Endothelial cell of umbilical vein (primary cell): Measurements from ENCODE around the gene ASXL1. TPM values are rescaled to one million over a fixed set of nuclear protein-coding genes. Genes with fewer than 3 reads are reported as not detected.

Source experiments
- BruUV-seq: library from RNA; stranded (reverse); fragments of 400-500 nt; replicated peaks from 2 replicates; lab custom pipeline; 2021; lab: Mats Ljungman, UMichigan
- CTCF ChIA-PET: fragments of 300-600, 350-600 bp; sonication (Branson Sonifier 250); formaldehyde crosslinking; loops from one replicate; lab custom pipeline; 2021; ENCODE audit warnings: antibody characterized with exemption, inconsistent platforms; lab: Charles Lee
- POLR2A ChIA-PET: fragments of 300-600, 350-600 bp; sonication (Branson Sonifier 250); formaldehyde crosslinking; loops from one replicate; lab custom pipeline; 2021; ENCODE audit warnings: antibody characterized with exemption, inconsistent platforms; lab: Charles Lee
- DNase-seq: peaks from one replicate; pipeline ENCODE4 v3.0.0-alpha.2; 2011; ENCODE audit warnings: low read depth, low spot score
- FAIRE-seq: peaks from 2 replicates; lab custom pipeline; 2011; peaks lifted over from hg19 to GRCh38; lab: Jason Lieb, UNC
- H2AFZ ChIP-seq: 2 replicates; pipeline ENCODE4 v1.6.0; 2012; ENCODE audit warnings: low read depth, low read length, control low read depth, inconsistent platforms
- H3K27ac ChIP-seq: 2 replicates; pipeline ENCODE4 v1.5.1; 2011; ENCODE audit warnings: low read depth, mild to moderate bottlenecking, control low read depth, low read length, moderate library complexity; ENCODE audit not compliant: insufficient read depth
- H3K27me3 ChIP-seq, 2 experiments: 2 replicates each; pipeline versions ENCODE4 v1.6.0 to v1.6.1; 2011; ENCODE audit warnings: low read length in 2 of 2, mixed read lengths in 1 of 2; ENCODE audit not compliant: control insufficient read depth in 2 of 2, insufficient read depth in 2 of 2
- H3K36me3 ChIP-seq, 2 experiments: 2 replicates in 1 of 2; 3 replicates in 1 of 2; pipeline ENCODE4 v1.5.1; 2011; ENCODE audit warnings: low read length in 2 of 2, mild to moderate bottlenecking in 1 of 2, moderate library complexity in 1 of 2; ENCODE audit not compliant: control insufficient read depth in 2 of 2, insufficient read depth in 2 of 2; ENCODE audit errors: extremely low read depth in 1 of 2
- H3K4me1 ChIP-seq: 3 replicates; pipeline ENCODE4 v1.5.1; 2011; ENCODE audit warnings: mild to moderate bottlenecking, low read length; ENCODE audit not compliant: control insufficient read depth, insufficient read depth; ENCODE audit errors: extremely low read depth
- H3K4me2 ChIP-seq: 2 replicates; pipeline ENCODE4 v1.6.1; 2011; ENCODE audit warnings: low read length, control low read depth, mixed read lengths; ENCODE audit not compliant: insufficient read depth
- H3K4me3 ChIP-seq, 3 experiments: fragments of 200-600 bp in 1 of 3; sonication (generic), shearing (Covaris generic) in 1 of 3; replicated peaks in 1 of 3; 2 replicates each; pipeline ENCODE4 v1.5.1; 2011 to 2016; ENCODE audit warnings: control low read depth in 3 of 3, low read length in 3 of 3, mild to moderate bottlenecking in 2 of 3, inconsistent platforms in 1 of 3, low read depth in 1 of 3, moderate library complexity in 1 of 3; ENCODE audit not compliant: insufficient read depth in 1 of 3
- H3K79me2 ChIP-seq: 2 replicates; pipeline ENCODE4 v1.6.0; 2012; ENCODE audit warnings: low read length, inconsistent platforms; ENCODE audit not compliant: control insufficient read depth, insufficient read depth
- H3K9ac ChIP-seq: replicated peaks from 2 replicates; pipeline ENCODE3; 2011; ENCODE audit warnings: low read length, control low read depth; ENCODE audit not compliant: insufficient read depth; ENCODE audit errors: extremely low read depth
- H3K9me1 ChIP-seq: replicated peaks from 3 replicates; pipeline ENCODE4 v1.6.0; 2011; ENCODE audit warnings: mild to moderate bottlenecking, low read length; ENCODE audit not compliant: control insufficient read depth, insufficient read depth; ENCODE audit errors: extremely low read depth
- H3K9me3 ChIP-seq: replicated peaks from 2 replicates; pipeline ENCODE4 v1.5.1; 2012; ENCODE audit warnings: low read length, inconsistent platforms; ENCODE audit not compliant: control insufficient read depth, insufficient read depth
- H4K20me1 ChIP-seq: replicated peaks from 2 replicates; pipeline ENCODE3; 2011; ENCODE audit warnings: mild to moderate bottlenecking, low read length; ENCODE audit not compliant: control insufficient read depth, insufficient read depth; ENCODE audit errors: extremely low read depth
- CTCF ChIP-seq, 2 donors: IDR thresholded peaks; 1 replicate in 1 of 2; 2 replicates in 1 of 2; pipeline ENCODE4 v1.5.1; 2011; ENCODE audit warnings: low read length in 2 of 2, mild to moderate bottlenecking in 2 of 2, moderate library complexity in 2 of 2, control low read depth in 1 of 2, inconsistent platforms in 1 of 2, low read depth in 1 of 2; ENCODE audit not compliant: insufficient read depth in 1 of 2; ENCODE audit errors: extremely low read depth in 1 of 2
- EZH2 ChIP-seq: IDR thresholded peaks from 2 replicates; pipeline ENCODE4 v1.6.1; 2012; ENCODE audit warnings: borderline replicate concordance, low read depth, mild to moderate bottlenecking, moderate library complexity, low read length, inconsistent platforms; ENCODE audit not compliant: severe bottlenecking
- FOS ChIP-seq: IDR thresholded peaks from 2 replicates; pipeline ENCODE4 v1.6.1; 2011; ENCODE audit warnings: mild to moderate bottlenecking, low read length, moderate library complexity, borderline replicate concordance; ENCODE audit not compliant: insufficient read depth
- GATA2 ChIP-seq: IDR thresholded peaks from 2 replicates; pipeline ENCODE4 v1.7.0; 2011; ENCODE audit warnings: low read depth, mild to moderate bottlenecking, moderate library complexity, mixed read lengths, low read length; ENCODE audit not compliant: insufficient read length, insufficient read depth
- MYC ChIP-seq: IDR thresholded peaks from one replicate; pipeline ENCODE4 v1.6.1; 2011; ENCODE audit warnings: mild to moderate bottlenecking, low read depth, low read length
- POLR2A ChIP-seq: IDR thresholded peaks from 2 replicates; pipeline ENCODE4 v1.6.1; 2012; ENCODE audit warnings: low read depth, mild to moderate bottlenecking, control low read depth, low read length
- POLR2AphosphoS5 ChIP-seq: IDR thresholded peaks from 2 replicates; pipeline ENCODE4 v1.6.1; 2012; ENCODE audit warnings: low read depth, mild to moderate bottlenecking, control low read depth, low read length, moderate library complexity; ENCODE audit not compliant: insufficient read depth
- dilution Hi-C: fragments of 300-500 bp; cut with MboI; formaldehyde crosslinking; loops from one replicate; pipeline ENCODE4 v1.15.0; 2019; ENCODE audit warnings: low sequenced_read_pairs; ENCODE audit not compliant: extremely low pct_ligation_motif_present
- intact Hi-C: fragments of 100-400 bp; cut with micrococcal nuclease; formaldehyde crosslinking; loops from one replicate; pipeline ENCODE4 v1.10.0; 2022
- polyA plus RNA-seq, 4 experiments: library from polyadenylated mRNA; depleted of rRNA in 3 of 4; stranded (reverse) in 3 of 4; unstranded in 1 of 4; fragments of >200 nt; gene quantifications; 2 replicates each; pipeline versions ENCODE4 v1.2.1 to v1.2.3, GENCODE V29; 2011 to 2012; ENCODE audit warnings: missing spikeins in 1 of 4
- total RNA-seq: library from RNA; stranded (reverse); gene quantifications from 2 replicates; pipeline ENCODE4 v1.2.3, GENCODE V29; 2021

The ASXL1 gene
- total and polyA plus RNA-seq, 2 donors (not counting 3 experiments of a cell fraction or from before 2014, with no cell fraction given) = 45.4 to 101 TPM

- Histone ChIP-seq H3K9me1 (no peaks in the 10 kb centered on the region), H3K27ac (no peak overlapping the region), H3K9me3 (no peaks in the 10 kb centered on the region), H3K27me3 (no peaks in the 10 kb centered on the region), H3K36me3 (no peaks in the 10 kb centered on the region), H3K4me2 (peak overlapping the region; percentile 92), H3K79me2 (peaks cover 67% of the 10 kb centered on the region), H4K20me1 (peaks cover 11% of the 10 kb centered on the region), H3K4me3 (peak overlapping the region; percentile 78 to 92 (median 92)), H3K9ac (peak overlapping the region; percentile 85), H2AFZ (no peak overlapping the region), H3K4me1 (peaks cover 27% of the 10 kb centered on the region)
- FAIRE-seq (no peak), DNase-seq (no peak)
- POLR2A ChIA-PET = interaction anchor here (0.9 kb wide), 1 partner anchor 11 kb away, joined by 3 read pairs; no protein-coding TSS in a partner anchor
- CTCF ChIA-PET = interaction anchor here (2.1 kb wide), 1 partner anchor 24 kb away, joined by 8 read pairs; no protein-coding TSS in a partner anchor
- intact Hi-C loops (no loop called here), dilution Hi-C loops (no loop called here)
- no TSS peak for BruUV-seq
- TF ChIP-seq POLR2A = no peak
- TF ChIP-seq CTCF (IDR thresholded peaks at IDR 0.05; ENCODE audit: extremely low read depth in 1 of 2, insufficient read depth in 1 of 2, low read depth in 1 of 2, low read length in 2 of 2) = no peak
- TF ChIP-seq FOS = no peak
- TF ChIP-seq MYC = no peak
- no peak for TF ChIP-seq GATA2
- TF ChIP-seq POLR2AphosphoS5 = no peak
- TF ChIP-seq EZH2 = no peak
Measured at GRCh38 chr20:32360333-32360634, 2.2 kb downstream of the ASXL1 start.
